ENCODE measurements around the gene DMRTA2. TPM values are rescaled to one million over a fixed set of nuclear protein-coding genes. Genes with fewer than 3 reads are reported as not detected.
"Not testable (repeated sequence)": the region's sequence is repeated elsewhere in the genome, so short reads cannot be mapped to it uniquely, and the experiment has no call there.

The DMRTA2 gene
- total RNA-seq, 1 donor from 2014 or later, result 1.2 TPM

DNA sequence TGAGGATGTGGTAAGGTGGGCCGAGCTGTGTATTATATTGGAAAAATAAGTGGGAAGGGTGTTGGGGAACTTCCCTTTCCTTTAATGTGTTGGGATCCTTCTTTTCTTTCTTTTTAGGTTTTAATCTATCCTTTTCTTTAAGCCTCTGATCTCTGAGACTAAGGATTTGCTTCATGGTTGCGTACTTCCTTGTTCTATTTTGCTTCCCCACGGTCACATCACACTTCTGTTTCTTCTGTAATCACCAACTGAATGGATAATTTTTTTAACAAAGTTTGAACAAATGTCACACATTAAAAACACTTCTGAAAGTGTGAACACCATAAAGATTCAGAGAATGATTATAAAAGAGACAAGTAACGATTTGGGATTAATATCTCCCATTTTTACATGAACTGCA is 17.4 kb downstream of the DMRTA2 start:
- DNase-seq (ENCODE audit: low spot score in 2 of 2) (no peak), FAIRE-seq (no peak)

GRCh38 chr1:50393522-50394120 is 29.6 kb downstream of the DMRTA2 start:
- DNase-seq (ENCODE audit: low spot score in 2 of 2) (no peak), FAIRE-seq (no peak)

- not testable (repeated sequence) for FAIRE-seq; DNase-seq (ENCODE audit: low spot score in 2 of 2)
Observed at GRCh38 chr1:50381551-50381950, 41.7 kb downstream of the DMRTA2 start.

DNA sequence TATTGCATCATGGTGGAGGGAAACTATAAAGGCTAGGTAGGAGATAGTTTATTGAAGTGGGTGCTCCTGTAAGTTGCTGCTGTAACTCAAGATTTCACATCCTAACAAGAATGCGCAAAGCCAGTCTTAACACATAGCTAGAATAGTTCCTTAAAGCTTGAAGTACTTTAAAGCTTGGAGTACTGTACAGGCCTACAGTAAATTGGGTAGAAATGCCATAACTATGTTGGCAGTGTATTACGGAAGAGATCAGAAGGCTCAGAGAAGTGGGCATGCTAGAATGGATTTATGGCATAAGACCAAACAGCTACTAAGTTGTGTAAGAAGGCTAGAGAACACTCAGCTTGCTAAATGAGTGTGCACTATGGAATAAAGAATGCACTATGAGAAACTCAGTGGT is 44.5 kb downstream of the DMRTA2 start:
- DNase-seq (ENCODE audit: low spot score in 2 of 2) (no peak), FAIRE-seq (no peak)

- no peak for FAIRE-seq
Observed at GRCh38 chr1:50373532-50373931, 49.7 kb downstream of the DMRTA2 start.

DNA sequence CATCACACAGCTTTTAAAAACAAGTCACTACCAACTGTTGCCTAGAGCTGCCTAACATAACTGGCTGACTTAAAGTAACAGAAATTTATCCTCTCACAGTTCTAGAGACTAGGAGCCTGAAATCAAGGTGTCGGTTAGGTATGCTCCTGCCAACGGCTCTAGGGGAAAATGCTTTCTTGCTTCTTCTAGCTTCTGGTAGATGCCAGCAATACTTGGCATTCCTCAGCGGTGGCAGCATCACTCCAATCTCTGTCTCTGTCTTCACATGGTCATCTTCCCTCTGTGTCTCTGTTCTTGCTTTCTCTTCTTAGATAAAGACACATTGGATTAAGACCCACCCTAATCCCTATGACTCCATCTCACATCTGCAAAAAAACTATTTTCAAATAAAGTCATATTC is 51.5 kb downstream of the DMRTA2 start:
- no peak for DNase-seq (ENCODE audit: low spot score in 2 of 2)
- FAIRE-seq, result no peak

More at GRCh38 chr1:50373532-50373931, 49.7 kb downstream of the DMRTA2 start:
- no peak for DNase-seq (ENCODE audit: low spot score in 2 of 2)

GRCh38 chr1:50369830-50370229 is 53.4 kb downstream of the DMRTA2 start:
- DNase-seq (ENCODE audit: low spot score in 2 of 2) (no peak), FAIRE-seq (no peak)

DNA sequence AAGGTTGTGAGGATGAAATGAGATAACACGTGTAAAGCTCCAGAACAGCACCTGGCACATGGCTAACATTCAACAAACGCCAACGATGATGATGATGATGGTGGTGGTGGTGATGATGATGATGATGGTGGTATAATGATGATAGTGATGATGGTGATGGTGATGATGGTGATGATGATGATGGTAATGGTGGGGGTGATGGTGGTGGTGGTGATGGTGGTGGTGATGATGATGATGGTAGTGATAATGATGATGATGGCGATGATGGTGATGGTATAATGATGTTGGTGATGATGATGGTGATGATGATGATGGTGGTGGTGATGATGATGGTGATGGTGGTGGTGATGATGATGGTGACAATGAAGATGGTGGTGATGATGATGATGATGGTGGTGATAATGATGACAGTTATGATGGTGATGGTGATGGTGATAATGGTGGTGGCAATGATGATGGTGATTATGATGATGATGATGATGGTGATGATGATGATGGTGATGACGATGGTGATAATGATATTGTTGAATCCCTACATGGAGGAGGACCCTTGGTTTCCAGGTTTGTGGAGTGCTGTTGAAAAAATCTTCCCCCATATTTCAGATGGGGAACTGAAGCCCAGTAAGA is 54.1 kb downstream of the DMRTA2 start:
- no peak for FAIRE-seq
- DNase-seq (ENCODE audit: low spot score in 2 of 2), result no peak

GRCh38 chr1:50368179-50369007 is 54.9 kb downstream of the DMRTA2 start:
- DNase-seq (ENCODE audit: low spot score in 2 of 2), result peak; percentile 35 to 51
- FAIRE-seq, result no peak

Data from frontal cortex (tissue), 4 donors.